SH-SY5Y (cell line): Measurements from ENCODE around the gene KNSTRN.

Experiments used
- GATA2 ChIP-seq: IDR thresholded peaks from 2 replicates; pipeline ENCODE4 v1.6.1; 2011; ENCODE audit warnings: mild to moderate bottlenecking, low read depth, low read length
- GATA3 ChIP-seq: IDR thresholded peaks from 2 replicates; pipeline ENCODE4 v1.6.1; 2011; ENCODE audit warnings: low read depth, mild to moderate bottlenecking, low read length, moderate library complexity

DNA sequence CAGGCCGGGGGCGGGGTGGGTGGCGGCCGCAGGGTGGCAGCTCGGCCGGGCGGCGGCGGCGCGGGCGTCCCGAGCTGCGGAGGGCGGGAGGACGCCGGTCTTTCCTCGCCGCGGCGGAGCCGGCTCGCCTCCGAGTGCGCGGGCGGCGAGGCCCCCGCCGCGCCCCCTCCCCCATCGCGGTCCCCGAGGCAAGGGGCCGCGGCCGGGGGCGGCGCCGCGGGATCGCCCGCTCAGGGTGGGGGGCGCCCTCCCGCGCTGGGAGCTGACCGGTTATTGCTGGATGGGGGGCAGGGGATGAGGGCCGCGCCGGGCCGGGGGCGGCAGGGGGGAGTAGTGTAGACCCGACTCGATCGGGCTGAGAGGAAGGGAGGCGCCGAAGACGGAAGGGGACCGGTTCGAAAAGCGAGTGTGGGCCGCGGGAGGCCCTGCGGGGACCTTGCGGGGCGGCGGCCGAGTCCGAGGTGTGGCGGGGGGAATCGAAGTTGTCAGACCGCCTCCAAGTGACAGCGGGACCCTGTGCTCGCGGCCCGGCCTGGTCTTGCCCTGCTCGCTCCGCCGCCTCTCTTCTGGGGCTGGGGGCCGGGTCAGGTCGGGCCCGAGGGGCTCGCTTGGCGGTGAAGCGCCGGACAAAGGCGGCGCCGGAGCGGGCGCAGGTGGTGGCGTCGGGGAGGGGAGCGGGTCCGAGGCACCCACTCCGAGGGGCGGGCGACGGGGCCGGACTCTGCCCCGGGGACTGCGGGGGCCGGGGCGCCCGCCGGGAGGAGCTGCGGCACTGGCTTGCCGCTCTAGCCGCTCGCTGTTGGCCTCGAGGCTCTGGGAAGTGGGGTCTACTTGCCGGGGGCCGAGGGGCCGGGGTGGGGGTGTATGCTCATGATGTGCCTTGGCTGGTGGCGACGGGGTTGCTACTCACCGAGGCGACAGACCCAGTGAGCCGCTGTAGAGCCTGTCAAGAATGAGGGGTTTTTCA, 59.3 kb downstream of the KNSTRN start:
- TF ChIP-seq GATA3 (no peak), GATA2 (no peak)
